ENCODE data around the gene FBXO36. TPM values are rescaled to one million over a fixed set of nuclear protein-coding genes. Genes with fewer than 3 reads are reported as not detected.

FBXO36 gene
- total and polyA plus RNA-seq, 10 donors: 0.36 to 2.6 (median 1.0) TPM

Small RNAs within 50 kb of the gene (small RNA-seq; reads per million reads assigned to genes)
- gene RNU6-1027P (0 reads per million in 4 donors), gene RNU6-613P (0 reads per million in 4 donors), gene RNU6-964P (0 reads per million in 4 donors), gene RNY4P19 (0 reads per million in 4 donors)

Other genes starting within 250 kb of the FBXO36 start
- gene DNER, start 207.9 kb upstream of the FBXO36 start, total RNA-seq: under 1 TPM in 5 of 7 donors, not detected in 2; 0.11 to 0.58 (median 0.39) TPM
- gene DNER, start 207.9 kb upstream of the FBXO36 start, polyA plus RNA-seq: under 1 TPM in 2 of 3 donors, not detected in 1; 0.03 to 0.24 TPM
- 100 to 1,000 TPM; 177 to 263 (median 224) TPM for gene TRIP12, start 494 bp upstream of the FBXO36 start, total RNA-seq
- gene TRIP12, start 494 bp upstream of the FBXO36 start, polyA plus RNA-seq: 10 to 100 TPM; 15.3 to 24.7 (median 18.1) TPM
- gene SLC16A14, start 146.4 kb downstream of the FBXO36 start, total RNA-seq: 10 to 100 TPM in 5 of 7 donors, 1 to 10 TPM in 2; 8.0 to 18.5 (median 15.2) TPM
- 1 to 10 TPM; 1.8 to 3.0 (median 2.2) TPM for gene SLC16A14, start 146.4 kb downstream of the FBXO36 start, polyA plus RNA-seq

Measured in spleen (tissue), 11 donors.